CD14-positive monocyte (primary cell): Measurements from ENCODE around the gene TAF13. TPM values are rescaled to one million over a fixed set of nuclear protein-coding genes. Genes with fewer than 3 reads are reported as not detected.

Source experiments
- DNase-seq, 3 donors: peaks; one replicate each; pipeline ENCODE4 v3.0.0-alpha.2; 2011 to 2022
- H2AFZ ChIP-seq: 2 replicates; pipeline ENCODE4 v1.6.0; 2012; ENCODE audit warnings: mild to moderate bottlenecking, low read depth, low read length, inconsistent platforms; ENCODE audit not compliant: insufficient read depth, poor library complexity, severe bottlenecking
- H3K27ac ChIP-seq, 2 donors: 1 replicate in 1 of 2; 2 replicates in 1 of 2; pipeline ENCODE4 v1.5.1; 2012 to 2013; ENCODE audit warnings: low read length in 2 of 2, control low read depth in 1 of 2, inconsistent platforms in 1 of 2, low read depth in 1 of 2, mild to moderate bottlenecking in 1 of 2
- H3K27me3 ChIP-seq, 2 donors: one replicate each; pipeline versions ENCODE4 v1.6.0 to v1.6.1; 2011 to 2013; ENCODE audit warnings: low read length in 2 of 2; ENCODE audit not compliant: control insufficient read depth in 2 of 2, insufficient read depth in 2 of 2
- H3K36me3 ChIP-seq, 2 donors: replicated peaks in 1 of 2; 1 replicate in 1 of 2; 2 replicates in 1 of 2; pipeline versions ENCODE4 v1.5.1 to v1.6.1; 2012 to 2013; ENCODE audit warnings: low read length in 2 of 2, control low read depth in 1 of 2, inconsistent platforms in 1 of 2, mild to moderate bottlenecking in 1 of 2; ENCODE audit not compliant: insufficient read depth in 2 of 2, control insufficient read depth in 1 of 2
- H3K4me1 ChIP-seq, 2 donors: 1 replicate in 1 of 2; 2 replicates in 1 of 2; pipeline versions ENCODE4 v1.5.1 to v1.6.1; 2012 to 2013; ENCODE audit warnings: low read length in 2 of 2, control low read depth in 1 of 2, inconsistent platforms in 1 of 2, mild to moderate bottlenecking in 1 of 2, moderate library complexity in 1 of 2; ENCODE audit not compliant: insufficient read depth in 2 of 2, control insufficient read depth in 1 of 2
- H3K4me2 ChIP-seq: replicated peaks from 2 replicates; pipeline ENCODE3; 2012; ENCODE audit warnings: low read length, moderate library complexity, mild to moderate bottlenecking; ENCODE audit not compliant: poor library complexity, severe bottlenecking; ENCODE audit errors: extremely low read depth
- H3K4me3 ChIP-seq, 3 experiments: fragments of 200-600 bp in 1 of 3; sonication (generic) in 1 of 3; replicated peaks in 1 of 3; 1 replicate in 2 of 3; 2 replicates in 1 of 3; pipeline ENCODE4 v1.5.1; 2011 to 2013; ENCODE audit warnings: low read length in 3 of 3, mild to moderate bottlenecking in 3 of 3, control low read depth in 2 of 3, low read depth in 2 of 3, inconsistent platforms in 1 of 3, moderate library complexity in 1 of 3
- H3K79me2 ChIP-seq: 2 replicates; pipeline ENCODE4 v1.6.0; 2012; ENCODE audit warnings: mild to moderate bottlenecking, control low read depth, inconsistent platforms, low read length, moderate library complexity; ENCODE audit not compliant: insufficient read depth
- H3K9ac ChIP-seq: 2 replicates; pipeline ENCODE4 v1.6.0; 2017; ENCODE audit warnings: low read length, mild to moderate bottlenecking; ENCODE audit not compliant: insufficient read depth, poor library complexity, severe bottlenecking
- H3K9me3 ChIP-seq, 2 donors: replicated peaks in 1 of 2; 1 replicate in 1 of 2; 2 replicates in 1 of 2; pipeline versions ENCODE4 v1.5.1 to v1.6.1; 2012 to 2013; ENCODE audit warnings: low read length in 2 of 2, control low read depth in 1 of 2; ENCODE audit not compliant: control insufficient read depth in 1 of 2, insufficient read depth in 1 of 2
- H4K20me1 ChIP-seq: 2 replicates; pipeline ENCODE4 v1.6.0; 2012; ENCODE audit warnings: mild to moderate bottlenecking, low read length, control low read depth, moderate library complexity; ENCODE audit not compliant: insufficient read depth
- H3K27ac Mint-ChIP-seq, 7 donors: one replicate each; pipeline ENCODE4 v1.8.0; 2020; ENCODE audit warnings: mild to moderate bottlenecking in 7 of 7, mixed read lengths in 7 of 7, moderate library complexity in 6 of 7, inconsistent platforms in 2 of 7
- H3K27me3 Mint-ChIP-seq, 3 donors: one replicate each; pipeline ENCODE4 v1.8.0; 2021 to 2022; ENCODE audit warnings: low read depth in 3 of 3, mild to moderate bottlenecking in 3 of 3, mixed read lengths in 3 of 3, moderate library complexity in 3 of 3, inconsistent platforms in 1 of 3
- H3K36me3 Mint-ChIP-seq, 2 donors: one replicate each; pipeline ENCODE4 v1.8.0; 2020; ENCODE audit warnings: mixed read lengths in 2 of 2, inconsistent platforms in 1 of 2, mild to moderate bottlenecking in 1 of 2
- H3K4me1 Mint-ChIP-seq: one replicate; pipeline ENCODE4 v1.8.0; 2020; ENCODE audit warnings: mild to moderate bottlenecking, mixed read lengths
- H3K4me3 Mint-ChIP-seq, 2 donors: one replicate each; pipeline ENCODE4 v1.8.0; 2020; ENCODE audit warnings: mild to moderate bottlenecking in 2 of 2, mixed read lengths in 2 of 2, moderate library complexity in 1 of 2
- H3K9me3 Mint-ChIP-seq, 7 donors: one replicate each; pipeline ENCODE4 v1.8.0; 2020 to 2022; ENCODE audit warnings: mixed read lengths in 7 of 7, mild to moderate bottlenecking in 6 of 7, moderate library complexity in 6 of 7, inconsistent platforms in 2 of 7
- WGBS: methylation state at CpG from one replicate; pipeline ENCODE4 v1.1.5; 2013; ENCODE audit warnings: missing lambda C conversion rate; ENCODE audit not compliant: insufficient coverage; 5-methylcytosine and 5-hydroxymethylcytosine counted together
- intact Hi-C, 2 donors: fragments of 100-400 bp; cut with micrococcal nuclease; formaldehyde crosslinking; loops; one replicate each; pipeline versions ENCODE4 v1.15.0 to v1.15.1; 2023
- polyA plus RNA-seq, 3 donors: library from polyadenylated mRNA; depleted of rRNA in 1 of 3; unstranded in 2 of 3; stranded (reverse) in 1 of 3; fragments of 300-500 nt in 2 of 3; fragments of >200 nt in 1 of 3; fragmentation: Illumina TruSeq in 2 of 3; gene quantifications; 1 replicate in 2 of 3; 2 replicates in 1 of 3; pipeline ENCODE4 v1.2.3, GENCODE V29; 2012 to 2021
- TF ChIP-seq, protein P1 (sequence below): fragments of 200-600 bp; IDR thresholded peaks from one replicate; pipeline ENCODE4 v1.8.0; 2022; ENCODE audit warnings: antibody characterized with exemption, mild to moderate bottlenecking

Gene TAF13
- polyA plus RNA-seq, 3 donors, result 1.2 to 17.7 (median 5.2) TPM

DNA sequence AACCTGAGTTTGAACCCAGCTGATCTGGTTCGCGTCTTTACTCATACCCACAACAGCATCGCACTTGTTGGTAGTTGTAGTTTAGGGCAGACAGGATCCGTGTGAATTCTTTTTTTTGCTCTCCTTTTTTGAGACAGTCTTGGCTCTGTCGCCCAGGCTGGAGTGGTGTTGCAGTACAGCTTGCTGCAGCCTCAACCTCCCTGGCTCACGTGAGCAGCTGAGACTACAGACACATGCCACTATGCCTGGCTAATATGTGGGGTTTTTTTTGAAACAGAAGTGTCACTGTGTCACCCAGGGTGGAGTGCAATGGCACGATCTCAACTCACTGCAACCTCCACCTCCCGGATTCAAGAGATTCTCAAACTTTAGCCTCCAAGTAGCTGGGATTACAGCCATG is 7.9 kb downstream of the TAF13 start:
- Histone ChIP-seq H3K79me2 (peaks cover 31% of the 10 kb centered on the region), H3K9ac (no peak overlapping the region), H3K4me3 (no peak overlapping the region), H3K36me3 (peaks cover 43 to 81% of the 10 kb centered on the region in 2 donors), H3K27ac (no peak overlapping the region), H2AFZ (no peak overlapping the region), H3K4me1 (peaks cover 1 to 3% of the 10 kb centered on the region in 2 donors), H4K20me1 (peaks cover 22% of the 10 kb centered on the region), H3K4me2 (no peak overlapping the region), H3K27me3 (no peaks in the 10 kb centered on the region), H3K9me3 (no peaks in the 10 kb centered on the region)
- no peaks in the 10 kb centered on the region for H3K9me3 Mint-ChIP-seq
- no peaks in the 10 kb centered on the region for H3K27me3 Mint-ChIP-seq
- intact Hi-C loops, result no loop called here
- no peak overlapping the region for H3K4me3 Mint-ChIP-seq
- TF ChIP-seq, protein P1, sequence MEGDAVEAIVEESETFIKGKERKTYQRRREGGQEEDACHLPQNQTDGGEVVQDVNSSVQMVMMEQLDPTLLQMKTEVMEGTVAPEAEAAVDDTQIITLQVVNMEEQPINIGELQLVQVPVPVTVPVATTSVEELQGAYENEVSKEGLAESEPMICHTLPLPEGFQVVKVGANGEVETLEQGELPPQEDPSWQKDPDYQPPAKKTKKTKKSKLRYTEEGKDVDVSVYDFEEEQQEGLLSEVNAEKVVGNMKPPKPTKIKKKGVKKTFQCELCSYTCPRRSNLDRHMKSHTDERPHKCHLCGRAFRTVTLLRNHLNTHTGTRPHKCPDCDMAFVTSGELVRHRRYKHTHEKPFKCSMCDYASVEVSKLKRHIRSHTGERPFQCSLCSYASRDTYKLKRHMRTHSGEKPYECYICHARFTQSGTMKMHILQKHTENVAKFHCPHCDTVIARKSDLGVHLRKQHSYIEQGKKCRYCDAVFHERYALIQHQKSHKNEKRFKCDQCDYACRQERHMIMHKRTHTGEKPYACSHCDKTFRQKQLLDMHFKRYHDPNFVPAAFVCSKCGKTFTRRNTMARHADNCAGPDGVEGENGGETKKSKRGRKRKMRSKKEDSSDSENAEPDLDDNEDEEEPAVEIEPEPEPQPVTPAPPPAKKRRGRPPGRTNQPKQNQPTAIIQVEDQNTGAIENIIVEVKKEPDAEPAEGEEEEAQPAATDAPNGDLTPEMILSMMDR, result no peak
- H3K4me1 Mint-ChIP-seq, result peaks cover 4% of the 10 kb centered on the region
- WGBS, result 100% methylated on average over 2 of the region's 8 CpGs
- H3K27ac Mint-ChIP-seq, result peak overlapping the region in 1 of 7 donors; percentile 40
- H3K36me3 Mint-ChIP-seq, result peaks cover 45 to 71% of the 10 kb centered on the region in 2 donors
- DNase-seq, result no peak

DNA sequence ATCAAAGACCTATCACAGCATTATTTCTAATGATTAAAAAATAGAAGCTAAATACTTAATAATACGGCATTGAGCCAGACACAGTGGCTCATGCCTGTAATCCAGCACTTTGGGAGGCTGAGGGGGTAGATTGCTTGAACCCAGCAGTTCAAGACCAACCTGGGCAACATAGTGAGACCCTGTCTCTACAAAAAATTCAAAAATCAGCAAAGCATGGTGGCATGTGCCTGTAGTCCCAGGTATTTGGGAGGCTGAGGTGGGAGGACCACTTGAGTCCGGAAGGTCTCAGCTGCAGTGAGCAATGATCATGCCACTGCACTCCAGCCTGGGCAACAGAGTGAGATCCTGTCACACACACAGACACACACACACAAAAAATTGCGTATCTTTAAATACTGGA is 10.7 kb downstream of the TAF13 start:
- no peak overlapping the region for H3K4me3 Mint-ChIP-seq
- H3K4me2 ChIP-seq, result no peak overlapping the region
- TF ChIP-seq, protein P1, result no peak

More for the DNA sequence above, 10.7 kb downstream of the TAF13 start:
- Histone ChIP-seq H3K27ac (no peak overlapping the region), H3K4me1 (no peaks in the 10 kb centered on the region), H3K36me3 (peaks cover 46 to 81% of the 10 kb centered on the region in 2 donors), H3K4me3 (no peak overlapping the region), H3K9ac (no peak overlapping the region), H3K9me3 (no peaks in the 10 kb centered on the region), H4K20me1 (peaks cover 22% of the 10 kb centered on the region), H3K27me3 (no peaks in the 10 kb centered on the region), H3K79me2 (peaks cover 24% of the 10 kb centered on the region), H2AFZ (no peak overlapping the region)
- H3K27me3 Mint-ChIP-seq, result no peaks in the 10 kb centered on the region
- H3K27ac Mint-ChIP-seq, result no peak overlapping the region
- H3K4me1 Mint-ChIP-seq, result no peaks in the 10 kb centered on the region
- H3K36me3 Mint-ChIP-seq, result peaks cover 40 to 61% of the 10 kb centered on the region in 2 donors
- intact Hi-C loops, result no loop called here
- DNase-seq, result no peak
- no CpG with 5 or more reads among the region's 3 CpGs for WGBS
- H3K9me3 Mint-ChIP-seq, result no peaks in the 10 kb centered on the region
